Glomerular visceral epithelial cell (primary cell): ENCODE data around the gene NOS1AP.

Experiments
- DNase-seq: peaks from one replicate; pipeline ENCODE4 v3.0.0-alpha.2; 2016; ENCODE audit errors: extremely low spot score

The NOS1AP gene

DNA sequence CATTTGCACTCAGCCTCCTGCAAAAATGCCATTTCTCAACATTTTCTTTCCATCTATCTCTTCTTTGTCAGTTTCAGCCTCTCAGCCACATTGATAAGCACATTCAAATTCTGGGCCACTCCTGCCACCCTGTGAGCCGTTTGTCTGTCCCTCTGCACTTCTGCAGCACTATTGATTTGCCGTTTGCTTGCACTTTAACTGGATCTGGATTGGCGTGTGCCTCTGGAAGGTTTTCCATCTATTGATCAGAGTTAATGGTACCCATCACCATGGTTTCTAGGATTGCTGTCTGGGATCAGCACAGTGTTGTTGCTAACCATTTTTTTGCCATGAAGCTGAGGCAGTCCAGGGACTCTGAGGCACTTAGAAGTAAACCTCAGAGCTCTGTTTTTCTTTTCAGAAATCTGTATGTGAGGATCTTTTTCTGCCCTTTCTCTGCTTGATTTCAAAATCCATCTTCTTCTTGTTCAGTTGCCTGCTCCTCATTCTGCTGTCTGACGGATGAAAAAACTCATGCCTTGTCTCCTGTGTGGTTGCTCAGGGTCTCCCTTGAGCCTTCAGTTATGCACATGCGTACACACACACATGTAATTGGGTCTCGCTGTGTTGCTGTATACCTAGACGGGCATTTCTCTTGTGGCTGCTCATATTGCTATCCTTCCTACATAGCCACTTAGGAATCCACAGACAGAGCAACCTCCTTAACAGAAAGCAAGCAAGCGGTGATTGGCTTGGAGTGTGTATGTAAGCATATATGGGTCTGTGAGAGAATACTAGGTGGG, 67.9 kb downstream of the NOS1AP start:
- no peak for DNase-seq

DNA sequence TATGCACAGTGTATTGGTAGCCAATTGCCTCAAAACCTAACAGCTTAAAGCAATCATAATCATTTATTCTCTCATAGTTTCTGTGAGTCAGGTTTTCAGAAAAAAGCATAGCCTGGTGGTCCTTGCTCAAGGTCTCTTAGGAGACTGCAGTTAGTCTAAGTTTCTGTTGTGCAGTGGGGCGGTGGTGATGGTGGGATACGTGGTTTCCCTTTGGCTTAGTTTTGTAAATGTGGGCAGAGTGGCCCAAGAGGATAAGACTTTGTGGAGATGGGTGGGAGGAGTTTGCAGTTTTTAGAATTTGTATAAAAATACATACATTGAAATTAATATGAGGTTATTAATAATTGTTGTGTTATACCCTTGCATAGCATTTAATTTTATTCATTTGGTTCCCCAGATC, 68.6 kb downstream of the NOS1AP start:
- no peak for DNase-seq

DNA sequence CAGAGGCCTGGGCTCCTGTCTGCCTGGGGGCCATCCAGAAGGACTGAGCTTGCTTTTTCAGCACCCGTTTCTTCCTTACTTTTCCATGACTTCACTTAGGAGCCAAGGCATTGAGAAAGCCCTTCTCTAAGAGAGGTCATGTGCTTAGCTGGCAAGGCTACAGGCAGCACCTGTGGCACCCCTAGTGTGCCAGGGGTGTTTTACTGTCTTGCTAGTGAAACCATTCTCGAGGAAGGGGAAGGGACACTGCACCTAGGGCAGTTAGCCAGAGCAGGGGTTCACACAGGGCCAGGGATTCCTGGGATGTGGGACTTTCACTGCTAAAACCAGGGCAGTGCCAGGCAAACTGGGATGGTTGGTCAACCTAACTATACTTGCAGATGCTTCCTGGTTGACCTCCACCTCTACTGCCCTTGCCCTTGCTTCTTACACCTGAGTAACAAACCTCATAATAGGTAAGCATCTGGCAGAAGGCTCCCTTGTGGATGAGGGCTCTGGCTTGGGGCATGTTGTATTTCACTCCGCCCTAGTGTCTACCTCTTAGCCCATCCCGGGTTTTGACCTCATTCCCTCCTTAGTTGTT, 69.2 kb downstream of the NOS1AP start:
- no peak for DNase-seq

- no peak for DNase-seq
These were observed 69.7 kb downstream of the NOS1AP start for GRCh38 chr1:162139211-162139610.

- no peak for DNase-seq
These were observed 72.0 kb downstream of the NOS1AP start for GRCh38 chr1:162141281-162142054.

DNA sequence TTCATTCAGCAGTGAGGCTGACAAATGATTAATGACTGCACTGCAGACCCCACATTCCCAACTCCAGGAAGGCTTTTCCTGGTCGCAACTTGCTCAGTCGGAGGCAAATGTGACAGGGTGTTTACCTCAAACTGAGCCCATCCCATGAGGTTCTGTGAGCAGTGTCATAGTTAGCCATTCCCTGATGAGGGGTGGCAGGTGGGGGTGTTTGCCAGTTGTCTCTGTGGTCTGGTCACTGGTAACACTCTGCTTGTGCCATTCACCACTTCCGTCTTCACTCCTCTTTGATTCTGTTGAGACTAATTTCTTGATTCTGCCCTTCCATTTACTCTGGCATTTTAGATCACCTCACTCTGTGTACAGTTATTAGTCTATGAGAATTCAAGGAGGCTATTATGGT, 73.5 kb downstream of the NOS1AP start:
- no peak for DNase-seq

DNA sequence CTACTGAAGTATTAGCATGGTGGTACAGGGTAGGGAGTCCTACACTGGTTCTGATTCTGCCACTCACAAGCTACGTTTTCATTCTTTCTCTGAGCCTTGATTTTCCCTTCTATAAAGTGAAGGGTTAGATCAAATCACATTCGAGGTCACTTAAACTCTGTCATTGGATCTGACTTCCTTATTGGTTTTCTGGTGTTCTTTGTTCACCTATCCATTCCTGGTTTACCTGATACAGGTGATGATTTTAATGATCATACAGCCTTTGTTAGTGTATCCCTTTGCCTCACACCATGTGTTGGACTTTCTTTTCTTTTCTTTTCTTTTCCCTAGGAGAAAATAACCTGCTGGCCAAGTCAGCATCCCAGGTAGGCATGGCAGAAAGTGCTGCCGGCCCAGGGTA, 74.8 kb downstream of the NOS1AP start:
- DNase-seq, result no peak

GRCh38 chr1:162144853-162145252, 75.4 kb downstream of the NOS1AP start:
- DNase-seq, result no peak

DNA sequence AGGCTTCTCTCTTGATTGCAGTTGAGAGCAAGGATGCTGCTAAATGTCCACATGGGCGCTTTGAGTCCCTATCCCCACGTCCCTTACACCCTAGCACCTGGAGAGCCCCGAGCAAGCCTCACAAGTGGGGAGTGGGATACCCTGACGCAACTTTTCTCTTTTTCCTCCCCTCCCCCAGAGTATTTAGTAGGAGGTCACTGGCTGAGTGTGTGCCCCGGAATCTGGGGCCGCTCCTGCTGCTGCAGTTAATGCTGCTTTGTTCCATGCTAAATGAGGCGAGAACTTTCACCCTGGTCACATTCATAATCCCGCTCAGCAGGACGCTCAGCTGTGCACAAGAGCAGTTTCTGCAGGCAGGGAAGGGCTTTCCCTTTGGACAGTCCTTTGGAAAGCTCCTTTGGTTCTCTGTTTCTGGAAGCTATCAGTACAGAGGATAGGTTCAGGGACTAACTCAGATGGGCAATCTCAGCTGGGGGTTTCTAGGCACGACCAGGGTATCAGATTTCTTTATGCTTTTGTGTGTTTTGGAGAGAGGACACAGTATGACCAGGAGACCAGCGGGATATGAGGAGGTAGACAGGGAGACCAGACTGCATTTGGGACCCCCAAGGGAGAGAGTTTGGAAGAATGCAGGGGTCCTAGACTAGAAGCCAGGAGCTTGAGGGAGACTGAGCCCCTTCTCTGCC, 75.9 kb downstream of the NOS1AP start:
- DNase-seq, result no peak

GRCh38 chr1:162145966-162146696, 76.6 kb downstream of the NOS1AP start:
- DNase-seq, result no peak

DNA sequence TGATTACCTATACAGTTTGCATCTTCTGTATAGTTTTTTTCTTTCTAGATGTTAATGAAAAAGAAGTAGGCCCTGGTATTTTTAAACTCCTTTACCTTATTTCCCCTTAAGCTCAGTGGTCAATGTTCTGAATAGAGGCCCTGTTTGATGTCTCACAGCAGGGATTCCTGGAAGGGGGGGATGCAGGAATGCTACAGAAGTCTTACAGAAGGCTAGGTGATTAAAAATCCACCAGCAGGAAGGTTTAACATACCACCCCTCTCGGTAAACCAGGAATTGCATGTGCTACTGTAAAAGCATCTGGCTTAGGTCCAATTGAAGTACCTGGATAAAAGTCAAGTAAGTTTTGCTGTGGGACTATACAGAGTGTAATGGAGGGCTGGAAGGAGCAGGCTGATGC, 78.3 kb downstream of the NOS1AP start:
- no peak for DNase-seq

- DNase-seq, result no peak
These were observed 80.6 kb downstream of the NOS1AP start for GRCh38 chr1:162150112-162150511.

GRCh38 chr1:162151900-162152829, 82.7 kb downstream of the NOS1AP start:
- no peak for DNase-seq

DNA sequence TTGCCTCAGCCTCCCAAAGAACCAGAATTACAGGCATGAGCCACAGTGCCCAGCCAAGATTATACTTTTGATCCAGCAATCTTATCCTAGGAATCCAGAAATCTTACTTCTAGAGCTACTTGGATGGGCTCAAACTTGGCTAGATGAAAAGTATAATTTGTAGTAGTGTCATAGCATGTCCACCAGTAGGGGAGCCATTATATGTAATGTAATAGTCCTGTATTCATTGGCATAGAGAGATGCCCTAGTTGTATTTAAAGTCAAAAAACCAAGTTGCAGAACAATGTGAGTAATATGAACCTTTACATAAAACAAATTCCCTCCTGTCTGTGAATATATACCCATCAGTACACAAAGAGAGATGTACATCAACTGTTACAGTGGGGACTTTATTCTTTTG, 83.9 kb downstream of the NOS1AP start:
- DNase-seq, result no peak

GRCh38 chr1:162157469-162157868, 88.0 kb downstream of the NOS1AP start:
- DNase-seq, result no peak

DNA sequence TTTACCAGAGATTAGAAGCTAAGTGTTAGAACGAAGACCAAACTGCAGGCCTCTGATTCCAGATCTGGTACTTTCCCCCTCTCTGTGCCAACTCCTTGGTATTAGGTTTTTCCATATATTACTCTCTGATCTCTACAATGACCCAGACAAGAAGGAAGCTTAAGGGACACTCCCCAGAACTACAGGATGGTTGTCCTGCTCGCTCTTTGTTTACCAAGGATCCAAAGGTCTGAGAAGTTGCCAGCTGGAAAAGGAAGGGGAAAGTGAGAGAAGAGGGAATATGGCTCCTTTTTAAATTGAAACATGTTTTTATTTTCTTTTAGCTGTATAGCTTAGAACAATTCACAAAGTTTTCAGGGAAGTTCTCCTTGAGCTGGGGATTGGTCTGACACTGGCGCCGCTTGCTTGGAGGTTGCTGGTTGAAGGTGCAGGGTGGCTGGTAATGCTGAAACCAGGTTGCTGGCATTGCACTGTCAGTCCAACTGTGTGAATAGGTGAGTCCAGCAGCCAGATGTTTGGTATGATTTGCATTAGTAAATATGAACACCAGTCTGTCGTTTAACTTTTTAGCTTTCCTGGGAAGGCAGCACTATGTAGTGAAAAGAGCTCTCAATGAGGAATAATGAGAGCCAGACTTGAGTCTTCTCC, 89.3 kb downstream of the NOS1AP start:
- DNase-seq, result no peak

DNA sequence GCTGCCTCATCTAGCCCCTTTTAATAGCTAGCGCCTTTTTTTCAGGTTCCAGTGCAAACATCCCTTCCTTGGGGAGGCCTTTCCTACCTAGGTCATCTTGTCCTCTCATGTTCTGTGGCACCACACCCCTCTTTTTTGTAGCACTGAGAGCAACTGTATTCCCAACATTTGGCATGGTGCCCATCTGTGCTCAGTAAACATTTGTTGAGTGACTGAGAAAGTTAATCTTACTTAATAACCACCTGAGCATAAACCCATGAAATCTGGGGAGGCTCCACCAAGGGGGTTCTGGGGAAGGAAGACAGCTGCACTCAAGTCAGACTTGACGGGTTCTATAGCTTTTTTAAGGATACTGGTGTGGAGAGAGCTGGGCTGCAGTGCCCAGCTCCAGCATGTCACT, 90.0 kb downstream of the NOS1AP start:
- DNase-seq, result no peak

DNA sequence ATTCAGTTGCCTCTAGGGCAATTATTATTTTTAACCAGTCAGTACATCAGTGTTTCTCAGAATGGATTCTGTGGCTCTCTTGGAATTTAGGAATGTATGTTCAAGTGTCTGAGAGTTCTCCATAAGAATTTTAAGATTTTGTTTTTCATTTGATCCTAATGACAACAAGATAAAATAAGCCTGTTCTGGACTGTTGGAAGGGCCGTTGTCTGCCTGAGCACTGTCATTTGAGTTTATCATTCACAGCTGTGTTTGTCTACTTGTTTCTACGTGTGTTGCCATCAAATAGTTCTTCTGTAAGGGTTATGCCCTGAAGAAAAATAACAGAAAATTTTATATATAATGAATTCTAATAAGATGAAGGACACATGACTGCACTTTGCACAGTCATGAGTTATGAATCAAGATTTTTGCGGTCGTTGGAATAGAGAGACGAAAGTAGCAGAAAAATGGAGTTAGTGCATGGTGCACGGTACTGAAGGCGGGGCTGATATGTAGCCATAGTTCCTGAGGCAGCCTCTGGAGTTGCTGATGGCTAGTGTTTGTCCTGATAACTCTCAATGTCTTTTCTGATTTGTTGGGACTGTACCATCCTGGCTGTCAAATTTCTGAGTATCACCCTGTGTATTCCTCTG, 92.5 kb downstream of the NOS1AP start:
- DNase-seq, result no peak

DNA sequence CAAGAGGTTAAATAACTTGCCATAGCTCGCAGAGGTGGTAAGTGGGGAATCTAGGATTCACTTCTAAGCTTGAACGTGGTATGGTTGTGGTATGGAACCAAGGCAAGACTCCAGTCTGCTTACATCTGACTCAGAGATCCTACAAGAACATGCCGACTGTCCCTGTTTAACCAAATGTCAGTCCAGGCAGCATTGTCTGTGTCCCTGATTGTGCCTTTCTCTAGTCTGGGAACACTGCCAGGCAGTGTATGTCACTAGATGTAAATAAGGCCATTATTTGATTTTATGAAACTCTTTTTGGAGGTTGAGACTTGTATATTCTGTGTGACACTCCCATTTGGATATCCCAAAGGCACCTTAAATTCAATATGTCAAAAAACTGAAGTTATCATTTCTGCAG, 96.0 kb downstream of the NOS1AP start:
- no peak for DNase-seq
